HepG2 (cell line): ENCODE results near the gene ECSCR. TPM values are rescaled to one million over a fixed set of nuclear protein-coding genes. Genes with fewer than 3 reads are reported as not detected.

Experiments
- ATAC-seq: fragments of 200-7000 bp; cut with Tn5 transposase; 3 replicates; pipeline ENCODE4 v1.9.1; 2020; ENCODE audit warnings: mild to moderate bottlenecking, moderate library complexity
- BruUV-seq: library from RNA; stranded (reverse); fragments of 400-500 nt; replicated peaks from 2 replicates; lab custom pipeline; 2021; lab: Mats Ljungman, UMichigan
- CTCF ChIA-PET: fragments of 300-600 bp; formaldehyde crosslinking; extraction: SDS; loops from one replicate; lab custom pipeline; 2021; ENCODE audit warnings: low total read pairs, inconsistent platforms, low intra/inter-chr PET ratio; lab: Yijun Ruan, JAX
- POLR2A ChIA-PET: fragments of 350-600 bp; sonication (Branson Sonifier 250); formaldehyde crosslinking; loops from one replicate; lab custom pipeline; 2020; ENCODE audit warnings: antibody characterized with exemption, inconsistent platforms; lab: Yijun Ruan, JAX
- DNase-seq: peaks from one replicate; pipeline ENCODE4 v3.0.0-alpha.2; 2015; ENCODE audit warnings: low spot score
- FAIRE-seq: peaks from 3 replicates; lab custom pipeline; 2011; peaks lifted over from hg19 to GRCh38; lab: Jason Lieb, UNC
- H2AFZ ChIP-seq: one replicate; pipeline ENCODE4 v1.6.1; 2011; ENCODE audit warnings: low read length, inconsistent platforms
- H3K27ac ChIP-seq: fragments of 300-600 bp; 3 replicates; pipeline ENCODE4 v1.8.0; 2011; ENCODE audit warnings: mixed run types, mild to moderate bottlenecking, mixed read lengths, low read length, inconsistent platforms; ENCODE audit not compliant: insufficient read depth; ENCODE audit errors: extremely low read length
- H3K27me3 ChIP-seq, 2 experiments: fragments of 200-600 bp in 1 of 2; 2 replicates in 1 of 2; 3 replicates in 1 of 2; pipeline versions ENCODE4 v1.6.0 to v1.8.0; 2011; ENCODE audit warnings: low read length in 2 of 2, mild to moderate bottlenecking in 2 of 2, moderate library complexity in 2 of 2, inconsistent platforms in 1 of 2; ENCODE audit not compliant: insufficient read depth in 2 of 2, control insufficient read depth in 1 of 2
- H3K36me3 ChIP-seq, 2 experiments: fragments of 200-600 bp in 1 of 2; replicated peaks in 1 of 2; 2 replicates in 1 of 2; 3 replicates in 1 of 2; pipeline versions ENCODE4 v1.5.1 to v1.8.0; 2011; ENCODE audit warnings: low read length in 2 of 2, inconsistent platforms in 1 of 2; ENCODE audit not compliant: insufficient read depth in 2 of 2, control insufficient read depth in 1 of 2
- H3K4me1 ChIP-seq: 2 replicates; pipeline ENCODE4 v1.5.1; 2012; ENCODE audit warnings: low read length, inconsistent platforms; ENCODE audit not compliant: insufficient read depth
- H3K4me2 ChIP-seq: 2 replicates; pipeline ENCODE4 v1.6.0; 2011; ENCODE audit warnings: low read depth, low read length, inconsistent platforms
- H3K4me3 ChIP-seq, 3 experiments: fragments of 200-600 bp in 1 of 3; sonication (generic), shearing (Covaris generic) in 1 of 3; replicated peaks in 1 of 3; 2 replicates each; pipeline ENCODE4 v1.5.1; 2011 to 2016; ENCODE audit warnings: low read length in 3 of 3, inconsistent platforms in 2 of 3, low read depth in 2 of 3, mild to moderate bottlenecking in 2 of 3, control low read depth in 1 of 3, mixed read lengths in 1 of 3; ENCODE audit not compliant: insufficient read depth in 1 of 3
- H3K79me2 ChIP-seq: one replicate; pipeline ENCODE4 v1.6.1; 2011; ENCODE audit warnings: low read length, inconsistent platforms; ENCODE audit not compliant: insufficient read depth
- H3K9ac ChIP-seq: 2 replicates; pipeline ENCODE4 v1.6.0; 2011; ENCODE audit warnings: mild to moderate bottlenecking, low read depth, low read length, inconsistent platforms; ENCODE audit not compliant: insufficient read depth
- H3K9me3 ChIP-seq: 2 replicates; pipeline ENCODE4 v1.5.1; 2012; ENCODE audit warnings: mild to moderate bottlenecking, low read length
- H4K20me1 ChIP-seq: 2 replicates; pipeline ENCODE4 v1.6.0; 2011; ENCODE audit warnings: inconsistent platforms, mild to moderate bottlenecking, low read length, moderate library complexity; ENCODE audit not compliant: insufficient read depth
- CC2D1A ChIP-seq: sonication (generic); formaldehyde crosslinking; IDR thresholded peaks from 2 replicates; pipeline ENCODE4 v1.8.1; 2023; ENCODE audit warnings: mild to moderate bottlenecking, missing genetic modification reagents
- CEBPB ChIP-seq: IDR thresholded peaks from 2 replicates; pipeline ENCODE4 v1.6.1; 2011; ENCODE audit warnings: low read depth, low read length, improper control_type of control experiment, borderline replicate concordance
- CEBPG ChIP-seq: IDR thresholded peaks from 2 replicates; pipeline ENCODE4 v1.6.1; 2016
- SMC3 ChIP-seq: IDR thresholded peaks from 2 replicates; pipeline ENCODE4 v1.6.1; 2011; ENCODE audit warnings: low read length, improper control_type of control experiment
- ZNF567 ChIP-seq: sonication (generic); formaldehyde crosslinking; IDR thresholded peaks from 2 replicates; pipeline ENCODE4 v1.8.1; 2023; ENCODE audit warnings: mild to moderate bottlenecking, missing genetic modification reagents, borderline replicate concordance
- WGBS: methylation state at CpG from one replicate; pipeline ENCODE4 v1.1.6; 2017; ENCODE audit warnings: low lambda C conversion rate; 5-methylcytosine and 5-hydroxymethylcytosine counted together
- in situ Hi-C: cut with HindIII; loops from 2 replicates; pipeline ENCODE4 v1.10.0; 2017; ENCODE audit warnings: low pct_unique_long_range_greater_than_20kb; ENCODE audit not compliant: extremely low pct_ligation_motif_present
- intact Hi-C: fragments of 100-400 bp; cut with micrococcal nuclease; formaldehyde crosslinking; loops from one replicate; pipeline ENCODE4 v1.10.0; 2022; ENCODE audit not compliant: unreplicated experiment
- polyA plus RNA-seq, 8 experiments: library from polyadenylated mRNA; depleted of rRNA in 3 of 8; stranded (reverse) in 7 of 8; unstranded in 1 of 8; fragments of >200 nt; fragmentation: Illumina TruSeq in 4 of 8; extraction: Trizol in 4 of 8; gene quantifications; 2 replicates each; pipeline versions ENCODE4 v1.2.1 to v1.2.3, GENCODE V29; 2011 to 2016; ENCODE audit warnings: low read depth in 4 of 8, missing spikeins in 1 of 8, mixed read lengths in 1 of 8; ENCODE audit not compliant: insufficient read depth in 1 of 8
- total RNA-seq, 5 experiments: library from RNA; depleted of rRNA; stranded (reverse); fragments of >200 nt; fragmentation: Illumina TruSeq; extraction: Trizol; gene quantifications; 2 replicates each; pipeline ENCODE4 v1.2.3, GENCODE V29; 2016; ENCODE audit warnings: low read depth in 1 of 5
- TF ChIP-seq, protein P1 (sequence below): sonication (generic); formaldehyde crosslinking; IDR thresholded peaks from 2 replicates; pipeline ENCODE4 v1.4.0; 2020; ENCODE audit warnings: missing genetic modification reagents

Gene ECSCR
- total and polyA plus RNA-seq, 2 of the 13 experiments (the other 11 are each of a cell fraction or from before 2014, with no cell fraction given) = 0.18 TPM; not detected in 1

DNA sequence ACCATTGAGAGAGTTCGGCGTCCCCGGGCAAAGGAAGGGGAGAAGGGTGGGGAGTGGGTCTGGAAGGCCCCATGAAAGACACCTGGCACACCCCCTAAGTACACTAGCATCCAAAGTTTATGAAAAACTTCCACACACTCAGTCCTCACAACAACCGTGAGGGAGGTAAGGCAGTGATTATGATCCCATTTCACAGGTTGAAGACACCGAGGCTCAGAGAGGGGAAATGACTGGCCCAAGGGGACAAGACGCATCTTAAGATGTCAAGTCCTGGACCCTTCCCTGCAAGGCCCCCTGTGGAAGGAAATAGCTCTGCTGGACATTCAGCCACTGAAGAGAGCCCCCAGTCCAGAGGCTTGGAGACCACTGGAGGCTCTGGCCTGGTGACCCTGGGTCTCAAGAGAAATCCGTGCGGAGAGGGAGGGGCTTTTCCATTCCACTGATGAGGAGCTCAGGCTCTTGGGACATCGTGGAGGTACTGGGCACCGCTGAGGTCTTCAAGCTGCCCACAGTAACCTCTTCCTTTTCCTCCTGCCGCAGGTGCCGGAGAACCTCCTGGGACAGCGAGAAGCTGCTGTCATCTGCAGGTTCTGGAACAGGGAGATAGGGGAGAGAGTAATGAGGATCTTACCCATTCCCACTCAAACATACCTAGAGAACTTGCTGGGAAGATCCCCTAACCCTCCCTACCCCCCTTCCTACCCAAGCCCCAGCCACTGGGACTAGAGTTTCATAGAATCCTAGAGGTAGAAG, 13.5 kb upstream of the ECSCR start (continued):
- TF ChIP-seq, protein P1, sequence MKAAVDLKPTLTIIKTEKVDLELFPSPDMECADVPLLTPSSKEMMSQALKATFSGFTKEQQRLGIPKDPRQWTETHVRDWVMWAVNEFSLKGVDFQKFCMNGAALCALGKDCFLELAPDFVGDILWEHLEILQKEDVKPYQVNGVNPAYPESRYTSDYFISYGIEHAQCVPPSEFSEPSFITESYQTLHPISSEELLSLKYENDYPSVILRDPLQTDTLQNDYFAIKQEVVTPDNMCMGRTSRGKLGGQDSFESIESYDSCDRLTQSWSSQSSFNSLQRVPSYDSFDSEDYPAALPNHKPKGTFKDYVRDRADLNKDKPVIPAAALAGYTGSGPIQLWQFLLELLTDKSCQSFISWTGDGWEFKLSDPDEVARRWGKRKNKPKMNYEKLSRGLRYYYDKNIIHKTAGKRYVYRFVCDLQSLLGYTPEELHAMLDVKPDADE (CRISPR knock-in tag) = no peak
- TF ChIP-seq ZNF567 = no peak
- TF ChIP-seq, all 625 proteins: peak for 0

DNA sequence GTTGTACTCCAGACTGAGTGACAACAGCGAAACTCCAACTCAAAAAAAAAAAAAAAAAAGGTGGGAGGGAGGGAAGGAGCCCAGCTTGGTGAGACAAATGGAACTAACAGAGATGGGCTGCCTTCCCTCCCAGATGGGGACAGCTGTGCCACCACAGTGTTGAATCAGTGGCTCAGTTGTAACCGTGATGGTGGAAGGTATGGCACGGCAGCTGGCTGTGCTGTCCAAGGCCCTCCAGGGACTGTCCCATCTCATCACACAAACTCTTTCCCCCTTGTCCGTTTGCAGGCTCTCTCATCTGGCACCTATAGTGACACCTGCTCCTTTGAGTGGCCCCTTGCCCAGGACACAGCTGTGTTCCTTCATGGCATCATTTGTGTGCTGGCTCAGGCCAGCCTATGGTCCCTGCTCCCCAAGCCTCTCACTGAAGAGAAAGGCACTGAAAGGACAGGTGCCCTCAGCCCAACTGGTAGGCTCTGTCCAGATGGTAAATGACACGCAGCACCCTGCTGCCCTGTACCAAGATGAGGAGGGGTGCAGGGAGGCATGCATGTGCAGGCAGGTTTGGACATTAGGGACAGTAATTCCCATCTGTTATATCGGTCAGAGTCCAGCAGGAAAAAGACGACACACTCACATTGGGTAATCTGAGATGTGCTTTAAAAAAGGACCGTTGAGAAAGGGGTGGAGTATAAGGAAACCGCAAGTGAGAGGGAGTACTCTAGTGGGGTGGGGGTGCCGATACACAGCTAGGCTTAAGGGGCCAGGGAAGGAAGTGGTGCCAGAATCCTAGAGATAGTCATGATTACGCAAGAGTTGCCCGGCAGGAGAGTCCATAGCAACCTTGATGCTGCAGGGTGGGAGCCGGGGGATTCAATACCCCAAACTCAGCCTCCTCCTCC, 12.6 kb upstream of the ECSCR start:
- no peaks in the 10 kb centered on the region for H3K9me3 ChIP-seq
- no peak for ATAC-seq
- no peaks in the 10 kb centered on the region for H4K20me1 ChIP-seq
- H3K36me3 ChIP-seq = no peaks in the 10 kb centered on the region
- no peaks in the 10 kb centered on the region for H3K79me2 ChIP-seq
- TF ChIP-seq CC2D1A = no peak
- 0 out of 2 replicates have a peak, but pooled peaks have one; percentile 2 for TF ChIP-seq SMC3
- TF ChIP-seq CEBPB = peak; percentile 92
- TF ChIP-seq CEBPG (CRISPR knock-in tag) = peak; percentile 59
- TF ChIP-seq, all 625 proteins: peak for 3
- H3K27me3 ChIP-seq = peaks cover 2 to 22% of the 10 kb centered on the region in 2 experiments; a peak in 4 of 5 replicates
- no TSS peak for BruUV-seq
- H3K4me2 ChIP-seq = no peak overlapping the region
- FAIRE-seq (no peak), DNase-seq (no peak)
- no peak overlapping the region for H3K4me3 ChIP-seq
- H3K27ac ChIP-seq = no peak overlapping the region
- H3K4me1 ChIP-seq = peaks cover 16% of the 10 kb centered on the region
- ChIA-PET POLR2A (no interaction called here), CTCF (no interaction called here)
- H3K9ac ChIP-seq = no peak overlapping the region
- H2AFZ ChIP-seq = no peak overlapping the region
- intact Hi-C loops = no loop called here
- 57% methylated on average over 13 of the region's 13 CpGs for WGBS
- in situ Hi-C loops = no loop called here
